Measurements from ENCODE around the gene COL27A1. TPM values are rescaled to one million over a fixed set of nuclear protein-coding genes. Genes with fewer than 3 reads are reported as not detected.

The COL27A1 gene
- polyA plus RNA-seq, 1 donor (not counting 4 experiments of a cell fraction or from before 2014, with no cell fraction given): 14.0 TPM

DNA sequence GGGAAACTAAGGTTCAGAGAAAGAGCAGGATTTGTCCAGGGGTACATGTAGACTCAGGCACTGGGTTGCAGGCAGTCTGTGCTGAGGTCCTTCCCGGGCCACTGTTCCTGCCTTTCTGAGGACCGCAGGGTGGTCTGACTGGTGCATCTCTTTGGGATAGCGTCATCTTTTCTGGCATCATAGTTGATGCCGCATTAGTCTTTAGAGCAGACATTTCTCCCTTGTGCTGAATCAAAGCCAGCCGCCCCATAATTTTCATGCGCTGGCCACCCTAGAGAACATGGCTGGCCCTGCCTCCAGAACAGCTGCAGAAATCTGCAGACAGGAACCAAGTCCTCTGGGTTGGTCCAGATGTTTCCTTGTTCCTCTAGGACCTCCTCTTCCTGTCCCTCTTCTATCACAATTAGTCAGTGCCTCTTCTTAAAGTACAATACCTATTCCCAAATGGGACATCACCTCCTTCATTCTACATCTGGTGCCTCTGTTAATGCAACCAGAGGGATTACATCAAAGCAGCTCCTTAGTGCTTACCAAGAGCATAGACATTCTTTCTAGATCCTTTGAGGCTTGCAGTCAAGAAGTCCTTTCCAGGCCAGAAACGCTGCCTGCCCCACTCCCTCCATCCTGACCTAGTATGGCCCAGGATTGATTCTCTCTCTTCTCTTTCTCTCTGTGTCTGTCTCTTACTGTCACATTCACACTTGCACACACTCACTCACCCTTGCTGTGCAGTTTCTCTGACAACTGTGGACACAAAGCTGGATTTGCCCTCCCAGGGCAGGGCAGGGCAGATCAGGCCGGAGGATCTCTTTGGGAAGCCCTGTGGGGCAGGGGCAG lies 125.5 kb downstream of the COL27A1 start:
- Histone ChIP-seq H3K4me2 (ENCODE audit: control insufficient read depth, extremely low read depth, insufficient read depth, low read depth, low read length) (no peak overlapping the region), H3K79me2 (ENCODE audit: control insufficient read depth, insufficient read depth, low read length) (peaks cover 2% of the 10 kb centered on the region), H2AFZ (ENCODE audit: control insufficient read depth, low read length) (no peak overlapping the region), H3K36me3 (ENCODE audit: control insufficient read depth in 2 of 2, extremely low read depth in 1 of 2, insufficient read depth in 2 of 2, low read length in 2 of 2) (peaks cover 6 to 7% of the 10 kb centered on the region in 2 experiments), H3K9me3 (ENCODE audit: control insufficient read depth, low read depth, low read length) (no peaks in the 10 kb centered on the region), H3K4me1 (ENCODE audit: control insufficient read depth, extremely low read depth, insufficient read depth, low read length) (peaks cover 57% of the 10 kb centered on the region), H3K9me1 (ENCODE audit: control insufficient read depth, extremely low read depth, insufficient read depth, low read length) (no peaks in the 10 kb centered on the region), H3K27ac (ENCODE audit: control insufficient read depth, insufficient read depth, low read length) (no peak overlapping the region), H3K9ac (ENCODE audit: control insufficient read depth, extremely low read depth, insufficient read depth, low read length) (no peak overlapping the region), H3K4me3 (ENCODE audit: control insufficient read depth in 2 of 3, extremely low read depth in 1 of 3, insufficient read depth in 2 of 3, low read depth in 1 of 3, low read length in 3 of 3) (no peak overlapping the region), H4K20me1 (ENCODE audit: control insufficient read depth, extremely low read depth, insufficient read depth, low read length) (no peaks in the 10 kb centered on the region), H3K27me3 (ENCODE audit: control insufficient read depth, extremely low read depth, insufficient read depth, low read length) (no peaks in the 10 kb centered on the region)
- DNase-seq (ENCODE audit: low read depth, low spot score): no peak
- TF ChIP-seq CTCF (optimal IDR thresholded peaks at IDR 0.05 in 1 of 3, IDR thresholded peaks at IDR 0.05 in 1 of 3, conservative IDR thresholded peaks at IDR 0.05 in 1 of 3; ENCODE audit: extremely low read depth in 1 of 3, insufficient read depth in 2 of 3, low read length in 3 of 3): no peak
- no peak for TF ChIP-seq EZH2 (IDR thresholded peaks at IDR 0.05; ENCODE audit: low read length)
- dilution Hi-C loops (cut with MboI; ENCODE audit: extremely low pct_ligation_motif_present, low sequenced_read_pairs): no loop called here
- peak; percentile 36 for FAIRE-seq

DNA sequence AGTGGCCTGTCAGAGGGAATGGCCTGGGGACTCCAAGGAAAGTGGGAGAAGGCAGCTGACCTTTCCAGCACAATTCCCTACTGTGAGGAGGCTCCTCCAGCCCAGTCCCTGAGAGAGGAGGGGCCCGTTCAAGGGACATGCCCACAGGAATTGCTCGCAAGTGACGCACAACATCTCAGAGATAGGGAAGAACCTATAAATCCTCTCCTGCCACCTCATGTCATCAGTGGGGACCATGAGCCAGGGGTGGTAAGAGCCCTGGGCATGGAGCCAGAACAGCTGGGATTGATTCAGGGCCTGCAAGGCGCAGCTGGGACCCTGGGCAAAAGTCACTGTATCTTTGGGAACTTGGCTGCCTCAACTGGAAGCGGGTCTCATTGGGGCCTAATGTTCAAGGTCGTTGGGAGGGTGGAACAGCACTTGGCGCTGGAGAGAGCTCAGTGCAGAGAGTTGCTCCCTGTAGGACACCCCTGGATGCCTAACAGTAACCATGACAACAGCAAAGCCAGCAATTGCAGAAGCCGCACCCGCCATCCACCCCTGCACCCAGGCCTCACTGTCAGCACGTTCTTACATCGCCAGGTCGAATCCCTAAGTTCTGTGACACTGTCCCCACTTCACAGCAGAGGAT lies 126.3 kb downstream of the COL27A1 start:
- no peak overlapping the region for H3K4me3 ChIP-seq (ENCODE audit: control insufficient read depth in 2 of 3, extremely low read depth in 1 of 3, insufficient read depth in 2 of 3, low read depth in 1 of 3, low read length in 3 of 3)
- peak overlapping the region; percentile 6 for H3K27ac ChIP-seq (ENCODE audit: control insufficient read depth, insufficient read depth, low read length)
- H3K36me3 ChIP-seq (ENCODE audit: control insufficient read depth in 2 of 2, extremely low read depth in 1 of 2, insufficient read depth in 2 of 2, low read length in 2 of 2): peaks cover 3 to 8% of the 10 kb centered on the region in 2 experiments
- H3K9me1 ChIP-seq (ENCODE audit: control insufficient read depth, extremely low read depth, insufficient read depth, low read length): no peaks in the 10 kb centered on the region
- no peak for TF ChIP-seq EZH2 (IDR thresholded peaks at IDR 0.05; ENCODE audit: low read length)
- no peak for TF ChIP-seq CTCF (optimal IDR thresholded peaks at IDR 0.05 in 1 of 3, IDR thresholded peaks at IDR 0.05 in 1 of 3, conservative IDR thresholded peaks at IDR 0.05 in 1 of 3; ENCODE audit: extremely low read depth in 1 of 3, insufficient read depth in 2 of 3, low read length in 3 of 3)
- no peak overlapping the region for H3K9ac ChIP-seq (ENCODE audit: control insufficient read depth, extremely low read depth, insufficient read depth, low read length)
- H3K4me1 ChIP-seq (ENCODE audit: control insufficient read depth, extremely low read depth, insufficient read depth, low read length): peaks cover 50% of the 10 kb centered on the region
- H3K27me3 ChIP-seq (ENCODE audit: control insufficient read depth, extremely low read depth, insufficient read depth, low read length): no peaks in the 10 kb centered on the region
- FAIRE-seq: no peak
- H3K4me2 ChIP-seq (ENCODE audit: control insufficient read depth, extremely low read depth, insufficient read depth, low read depth, low read length): no peak overlapping the region
- H3K9me3 ChIP-seq (ENCODE audit: control insufficient read depth, low read depth, low read length): no peaks in the 10 kb centered on the region
- DNase-seq (ENCODE audit: low read depth, low spot score): no peak
- H4K20me1 ChIP-seq (ENCODE audit: control insufficient read depth, extremely low read depth, insufficient read depth, low read length): no peaks in the 10 kb centered on the region
- peaks cover 2% of the 10 kb centered on the region for H3K79me2 ChIP-seq (ENCODE audit: control insufficient read depth, insufficient read depth, low read length)
- H2AFZ ChIP-seq (ENCODE audit: control insufficient read depth, low read length): no peak overlapping the region
- dilution Hi-C loops (cut with MboI; ENCODE audit: extremely low pct_ligation_motif_present, low sequenced_read_pairs): no loop called here

Data from keratinocyte (primary cell).